H1 (cell line): ENCODE results near the gene VOPP1. TPM values are rescaled to one million over a fixed set of nuclear protein-coding genes. Genes with fewer than 3 reads are reported as not detected.

Experiments
- CTCF ChIA-PET: fragments of 300-600 bp; sonication (Branson Sonifier 250); formaldehyde crosslinking; loops from one replicate; lab custom pipeline; 2021; ENCODE audit not compliant: partially characterized antibody; lab: Charles Lee
- POLR2A ChIA-PET: fragments of 300-600 bp; sonication (Branson Sonifier 250); formaldehyde crosslinking; loops from one replicate; lab custom pipeline; 2021; ENCODE audit warnings: inconsistent platforms; ENCODE audit not compliant: partially characterized antibody; lab: Charles Lee
- DNase-seq, 2 experiments: peaks; one replicate each; pipeline versions ENCODE4 v3.0.0 to v3.0.0-alpha.2; 2010 to 2022; ENCODE audit warnings: low spot score in 2 of 2, low read depth in 1 of 2, mixed read lengths in 1 of 2
- FAIRE-seq: peaks from 2 replicates; lab custom pipeline; 2011; peaks lifted over from hg19 to GRCh38; lab: Jason Lieb, UNC
- H2AFZ ChIP-seq: 2 replicates; pipeline ENCODE4 v1.8.1; 2012; ENCODE audit warnings: low read length, inconsistent platforms
- H2AK5ac ChIP-seq: 2 replicates; pipeline ENCODE4 v1.6.1; 2013; ENCODE audit warnings: low read depth, low read length
- H2BK120ac ChIP-seq: replicated peaks from 2 replicates; pipeline ENCODE3; 2013; ENCODE audit warnings: low read depth, low read length, inconsistent platforms
- H2BK12ac ChIP-seq: 2 replicates; pipeline ENCODE4 v1.6.1; 2013; ENCODE audit warnings: low read depth, low read length
- H2BK15ac ChIP-seq: 2 replicates; pipeline ENCODE4 v1.6.1; 2013; ENCODE audit warnings: low read length
- H2BK20ac ChIP-seq: 2 replicates; pipeline ENCODE4 v1.6.1; 2013; ENCODE audit warnings: low read length
- H2BK5ac ChIP-seq: 2 replicates; pipeline ENCODE4 v1.6.1; 2013; ENCODE audit warnings: low read depth, low read length
- H3K14ac ChIP-seq: 2 replicates; pipeline ENCODE4 v1.6.1; 2013; ENCODE audit warnings: inconsistent platforms; ENCODE audit not compliant: insufficient read length
- H3K18ac ChIP-seq: 2 replicates; pipeline ENCODE4 v1.6.1; 2013; ENCODE audit warnings: low read length; ENCODE audit errors: extremely low read depth
- H3K23ac ChIP-seq: 2 replicates; pipeline ENCODE4 v1.6.1; 2013; ENCODE audit warnings: inconsistent platforms; ENCODE audit not compliant: insufficient read length
- H3K23me2 ChIP-seq: 2 replicates; pipeline ENCODE4 v1.6.1; 2013; ENCODE audit warnings: low read depth, low read length
- H3K27ac ChIP-seq: 2 replicates; pipeline ENCODE4 v1.6.1; 2011; ENCODE audit warnings: low read depth, low read length, inconsistent platforms
- H3K27me3 ChIP-seq, 4 experiments: replicated peaks in 1 of 4; 1 replicate in 1 of 4; 2 replicates in 3 of 4; pipeline versions ENCODE4 v1.6.1 to v1.8.1; 2011 to 2013; ENCODE audit warnings: low read length in 3 of 4, mild to moderate bottlenecking in 3 of 4, inconsistent platforms in 2 of 4, mixed read lengths in 2 of 4, moderate library complexity in 1 of 4; ENCODE audit not compliant: control insufficient read depth in 3 of 4, insufficient read depth in 3 of 4; ENCODE audit errors: extremely low read depth in 1 of 4
- H3K36me3 ChIP-seq, 4 experiments: 2 replicates each; pipeline versions ENCODE4 v1.6.1 to v1.8.1; 2011 to 2013; ENCODE audit warnings: mild to moderate bottlenecking in 4 of 4, low read length in 3 of 4, moderate library complexity in 2 of 4, control low read depth in 1 of 4, inconsistent platforms in 1 of 4; ENCODE audit not compliant: insufficient read depth in 4 of 4, control insufficient read depth in 2 of 4
- H3K4ac ChIP-seq: replicated peaks from 2 replicates; pipeline ENCODE3; 2013; ENCODE audit warnings: low read length, low read depth, mixed read lengths, inconsistent platforms; ENCODE audit not compliant: insufficient read length
- H3K4me1 ChIP-seq, 4 experiments: replicated peaks in 1 of 4; 1 replicate in 1 of 4; 2 replicates in 3 of 4; pipeline versions ENCODE4 v1.6.1 to v1.8.1; 2011 to 2013; ENCODE audit warnings: low read length in 3 of 4, inconsistent platforms in 2 of 4, mixed read lengths in 1 of 4; ENCODE audit not compliant: insufficient read depth in 4 of 4, control insufficient read depth in 3 of 4
- H3K4me2 ChIP-seq, 2 experiments: 2 replicates each; pipeline versions ENCODE4 v1.6.1 to v1.8.1; 2011 to 2013; ENCODE audit warnings: low read depth in 2 of 2, low read length in 2 of 2, control low read depth in 1 of 2, inconsistent platforms in 1 of 2, mild to moderate bottlenecking in 1 of 2; ENCODE audit not compliant: insufficient read depth in 1 of 2
- H3K4me3 ChIP-seq, 4 experiments: fragments of 200-600, 300-600 bp in 1 of 4; sonication (generic), shearing (Covaris generic), sonication (Bioruptor Twin) in 1 of 4; 2 replicates each; pipeline versions ENCODE4 v1.5.1 to v1.8.1; 2011 to 2016; ENCODE audit warnings: low read length in 4 of 4, low read depth in 3 of 4, control low read depth in 2 of 4, inconsistent platforms in 2 of 4, mild to moderate bottlenecking in 2 of 4, mixed read lengths in 1 of 4, moderate library complexity in 1 of 4; ENCODE audit not compliant: insufficient read depth in 2 of 4; ENCODE audit errors: extremely low read depth in 1 of 4
- H3K56ac ChIP-seq: replicated peaks from 2 replicates; pipeline ENCODE3; 2013; ENCODE audit warnings: low read depth, mild to moderate bottlenecking, mixed read lengths, low read length, inconsistent platforms; ENCODE audit not compliant: insufficient read length
- H3K79me1 ChIP-seq: 2 replicates; pipeline ENCODE4 v1.6.1; 2013; ENCODE audit warnings: low read depth, low read length, control low read depth
- H3K79me2 ChIP-seq, 2 experiments: 2 replicates each; pipeline versions ENCODE4 v1.6.1 to v1.8.1; 2012 to 2013; ENCODE audit warnings: low read length in 2 of 2, mild to moderate bottlenecking in 2 of 2, inconsistent platforms in 1 of 2; ENCODE audit not compliant: insufficient read depth in 2 of 2, control insufficient read depth in 1 of 2
- H3K9ac ChIP-seq, 4 experiments: replicated peaks in 1 of 4; 1 replicate in 1 of 4; 2 replicates in 3 of 4; pipeline versions ENCODE4 v1.6.1 to v1.8.1; 2011 to 2013; ENCODE audit warnings: low read depth in 3 of 4, low read length in 3 of 4, control low read depth in 2 of 4, mild to moderate bottlenecking in 2 of 4, moderate library complexity in 2 of 4, inconsistent platforms in 1 of 4; ENCODE audit errors: extremely low read depth in 1 of 4
- H3K9me3 ChIP-seq, 2 experiments: 2 replicates each; pipeline versions ENCODE4 v1.6.1 to v1.8.1; 2012 to 2013; ENCODE audit warnings: mild to moderate bottlenecking in 2 of 2, moderate library complexity in 2 of 2, control low read depth in 1 of 2, inconsistent platforms in 1 of 2, low read depth in 1 of 2, low read length in 1 of 2, mixed read lengths in 1 of 2; ENCODE audit not compliant: insufficient read depth in 2 of 2
- H4K20me1 ChIP-seq, 2 experiments: replicated peaks in 1 of 2; 2 replicates each; pipeline versions ENCODE3 to v1.8.1; 2011 to 2013; ENCODE audit warnings: inconsistent platforms in 2 of 2, low read length in 2 of 2, mild to moderate bottlenecking in 1 of 2; ENCODE audit not compliant: insufficient read depth in 2 of 2, control insufficient read depth in 1 of 2
- H4K5ac ChIP-seq: 2 replicates; pipeline ENCODE4 v1.6.1; 2013; ENCODE audit warnings: low read length, low read depth, mixed read lengths, inconsistent platforms; ENCODE audit not compliant: insufficient read length
- H4K8ac ChIP-seq: 2 replicates; pipeline ENCODE4 v1.8.0; 2013; ENCODE audit warnings: mild to moderate bottlenecking, moderate library complexity, low read length, inconsistent platforms; ENCODE audit not compliant: insufficient read depth; ENCODE audit errors: extremely low read depth
- H4K91ac ChIP-seq: replicated peaks from 2 replicates; pipeline ENCODE3; 2013; ENCODE audit warnings: low read length, mixed read lengths, inconsistent platforms; ENCODE audit not compliant: insufficient read length
- CBX8 ChIP-seq: fragments of 300-800, 300-1000 bp; sonication (generic); IDR thresholded peaks from 2 replicates; pipeline ENCODE4 v1.7.1; 2016; ENCODE audit warnings: low read depth, low read length, borderline replicate concordance
- CEBPB ChIP-seq: IDR thresholded peaks from 2 replicates; pipeline ENCODE4 v1.6.1; 2012; ENCODE audit warnings: low read depth, low read length
- CTCF ChIP-seq, 3 experiments: IDR thresholded peaks; 1 replicate in 2 of 3; 2 replicates in 1 of 3; pipeline versions ENCODE4 v1.5.1 to v1.6.1; 2011; ENCODE audit warnings: low read length in 3 of 3, mild to moderate bottlenecking in 3 of 3, inconsistent platforms in 2 of 3, low read depth in 1 of 3, moderate library complexity in 1 of 3; ENCODE audit not compliant: insufficient read depth in 1 of 3; ENCODE audit errors: control extremely low read depth in 1 of 3
- GABPA ChIP-seq: IDR thresholded peaks from 2 replicates; pipeline ENCODE4 v1.6.1; 2011; ENCODE audit warnings: mild to moderate bottlenecking, low read length, moderate library complexity, borderline replicate concordance; ENCODE audit not compliant: insufficient read depth
- GTF2F1 ChIP-seq: IDR thresholded peaks from 2 replicates; pipeline ENCODE4 v1.6.1; 2012; ENCODE audit warnings: low read depth, low read length, improper control_type of control experiment, borderline replicate concordance
- KDM4A ChIP-seq: IDR thresholded peaks from one replicate; pipeline ENCODE4 v1.7.1; 2012; ENCODE audit warnings: low read depth, mild to moderate bottlenecking, moderate library complexity, low read length, inconsistent platforms; ENCODE audit not compliant: severe bottlenecking
- SP1 ChIP-seq: IDR thresholded peaks from 2 replicates; pipeline ENCODE4 v1.6.1; 2011; ENCODE audit warnings: low read depth, low read length
- SP2 ChIP-seq: IDR thresholded peaks from 2 replicates; pipeline ENCODE4 v1.6.1; 2012; ENCODE audit warnings: mild to moderate bottlenecking, low read length, inconsistent platforms
- WGBS, 2 experiments: shearing (Covaris generic) in 1 of 2; methylation state at CpG; one replicate each; pipeline versions ENCODE4 v1.1.6 to v1.1.7; 2013 to 2015; ENCODE audit warnings: low lambda C conversion rate in 2 of 2, mixed read lengths in 2 of 2, inconsistent platforms in 1 of 2, low coverage in 1 of 2, missing lambda C conversion rate in 1 of 2; ENCODE audit not compliant: insufficient replicate concordance in 2 of 2, insufficient coverage in 1 of 2, insufficient read length in 1 of 2; ENCODE audit errors: extremely low coverage in 1 of 2, missing lambda C conversion rate in 1 of 2; 5-methylcytosine and 5-hydroxymethylcytosine counted together
- polyA plus RNA-seq, 7 experiments: library from polyadenylated mRNA; depleted of rRNA in 3 of 7; stranded (reverse) in 5 of 7; unstranded in 2 of 7; fragments of >200 nt in 5 of 7; fragments of 200-250 nt in 2 of 7; gene quantifications; 1 replicate in 5 of 7; 2 replicates in 1 of 7; 4 replicates in 1 of 7; pipeline versions ENCODE4 v1.2.1 to v1.2.3, GENCODE V29; 2011 to 2013; ENCODE audit warnings: missing spikeins in 2 of 7, mixed read lengths in 2 of 7
- total RNA-seq: library from RNA; stranded (reverse); fragmentation: NEBNext Ultra II Directional; extraction: Animal tissue kit (Norgen Biotek cat#: 25700); gene quantifications from 2 replicates; pipeline ENCODE4 v1.2.1, GENCODE V29; 2021

VOPP1 gene
- total and polyA plus RNA-seq, 2 of the 8 experiments (the other 6 are each of a cell fraction or from before 2014, with no cell fraction given): 44.7 to 83.0 TPM

- no peaks in the 10 kb centered on the region for H3K9me3 ChIP-seq
- H3K4me2 ChIP-seq: no peak overlapping the region
- H3K23ac ChIP-seq: no peak overlapping the region
- WGBS, 2 experiments: 89% methylated on average over 22 of the region's 23 CpGs; no CpG with 5 or more reads in 1 of the 2 experiments
- peaks cover 16 to 25% of the 10 kb centered on the region in 2 experiments for H4K20me1 ChIP-seq
- H3K9ac ChIP-seq: no peak overlapping the region
- peak overlapping the region; percentile 72; the same call in 1 of the 2 replicates for H4K8ac ChIP-seq
- H2BK20ac ChIP-seq: no peak overlapping the region
- H2AK5ac ChIP-seq: peak overlapping the region; percentile 79; the same call in 1 of the 2 replicates
- H2BK15ac ChIP-seq: peak overlapping the region; percentile 54; the same call in 1 of the 2 replicates
- peaks cover 3% of the 10 kb centered on the region; the same call in 1 of the 2 replicates for H3K23me2 ChIP-seq
- 0 out of 2 replicates have a peak overlapping the region, but pooled peaks have one; percentile 10 for H3K27ac ChIP-seq
- no peak for FAIRE-seq
- no peak overlapping the region for H2AFZ ChIP-seq
- no peak for TF ChIP-seq GTF2F1
- TF ChIP-seq CEBPB: no peak
- no peak for TF ChIP-seq CBX8
- no peak for TF ChIP-seq GABPA
- TF ChIP-seq SP1: no peak
- no peak for TF ChIP-seq KDM4A
- peak in 2 of 3 experiments; percentile 23 to 24; a peak in 2 of 4 replicates for TF ChIP-seq CTCF (IDR thresholded peaks at IDR 0.05; ENCODE audit: control extremely low read depth in 1 of 3, insufficient read depth in 1 of 3, low read depth in 1 of 3, low read length in 3 of 3)
- TF ChIP-seq SP2: no peak
- TF ChIP-seq, all 59 proteins: peak for 1
- Histone ChIP-seq H2BK12ac (peak overlapping the region; percentile 75; the same call in 1 of the 2 replicates), H3K18ac (peak overlapping the region; percentile 86; the same call in 1 of the 2 replicates), H3K14ac (no peak overlapping the region), H4K91ac (peak overlapping the region; percentile 29), H3K56ac (no peak overlapping the region), H2BK5ac (peak overlapping the region; percentile 75), H3K79me1 (peaks cover 26% of the 10 kb centered on the region), H3K27me3 (no peaks in the 10 kb centered on the region), H4K5ac (no peak overlapping the region), H3K36me3 (no peaks in the 10 kb centered on the region), H3K4me3 (no peak overlapping the region), H3K79me2 (peaks cover 0 to 87% of the 10 kb centered on the region in 2 experiments), H2BK120ac (no peak overlapping the region), H3K4ac (no peak overlapping the region), H3K4me1 (peaks cover 10 to 28% (median 20%) of the 10 kb centered on the region in 4 experiments)
- CTCF ChIA-PET: interaction anchor here (0.7 to 2.9 kb wide), 4 partner anchors 15 to 70 kb away, joined by 3 to 7 read pairs (median 4); no protein-coding TSS in a partner anchor
- no peak for DNase-seq
- POLR2A ChIA-PET: interaction anchor here (0.9 kb wide), 1 partner anchor 22 kb away, joined by 3 read pairs; no protein-coding TSS in a partner anchor
Measured at GRCh38 chr7:55536619-55537457, 35.5 kb downstream of the VOPP1 start.
